ENCODE data around the gene ZNF436.

- TF ChIP-seq GABPA (IDR thresholded peaks at IDR 0.05; ENCODE audit: low read depth) (no peak), REST (IDR thresholded peaks at IDR 0.05; ENCODE audit: low read depth, low read length) (no peak), JUND (IDR thresholded peaks at IDR 0.05) (no peak), FOXM1 (IDR thresholded peaks at IDR 0.05; ENCODE audit: low read depth) (no peak), SMC3 (IDR thresholded peaks at IDR 0.05; ENCODE audit: low read depth, low read length) (no peak), YY1 (IDR thresholded peaks at IDR 0.05; ENCODE audit: low read depth) (no peak), EZH2phosphoT487 (IDR thresholded peaks at IDR 0.05; ENCODE audit: borderline replicate concordance, low read depth) (no peak), RCOR1 (IDR thresholded peaks at IDR 0.05; ENCODE audit: low read length) (no peak)
- TF ChIP-seq, protein P1, sequence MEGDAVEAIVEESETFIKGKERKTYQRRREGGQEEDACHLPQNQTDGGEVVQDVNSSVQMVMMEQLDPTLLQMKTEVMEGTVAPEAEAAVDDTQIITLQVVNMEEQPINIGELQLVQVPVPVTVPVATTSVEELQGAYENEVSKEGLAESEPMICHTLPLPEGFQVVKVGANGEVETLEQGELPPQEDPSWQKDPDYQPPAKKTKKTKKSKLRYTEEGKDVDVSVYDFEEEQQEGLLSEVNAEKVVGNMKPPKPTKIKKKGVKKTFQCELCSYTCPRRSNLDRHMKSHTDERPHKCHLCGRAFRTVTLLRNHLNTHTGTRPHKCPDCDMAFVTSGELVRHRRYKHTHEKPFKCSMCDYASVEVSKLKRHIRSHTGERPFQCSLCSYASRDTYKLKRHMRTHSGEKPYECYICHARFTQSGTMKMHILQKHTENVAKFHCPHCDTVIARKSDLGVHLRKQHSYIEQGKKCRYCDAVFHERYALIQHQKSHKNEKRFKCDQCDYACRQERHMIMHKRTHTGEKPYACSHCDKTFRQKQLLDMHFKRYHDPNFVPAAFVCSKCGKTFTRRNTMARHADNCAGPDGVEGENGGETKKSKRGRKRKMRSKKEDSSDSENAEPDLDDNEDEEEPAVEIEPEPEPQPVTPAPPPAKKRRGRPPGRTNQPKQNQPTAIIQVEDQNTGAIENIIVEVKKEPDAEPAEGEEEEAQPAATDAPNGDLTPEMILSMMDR (IDR thresholded peaks at IDR 0.05), result no peak
Measured at GRCh38 chr1:23356471-23357137, 13.0 kb downstream of the ZNF436 start.

Measured in SK-N-SH (cell line).